Activated CD4-positive, CD25-positive, alpha-beta regulatory T cell (primary cell): ENCODE results near the gene WNT3A.

Experiments used
- DNase-seq, 4 experiments: peaks; one replicate each; lab custom pipeline; 2025; lab: John Stamatoyannopoulos, UW

WNT3A gene

GRCh38 chr1:228031276-228031995 is 24.6 kb downstream of the WNT3A start:
- DNase-seq = no peak

- DNase-seq = no peak
These were observed 25.2 kb downstream of the WNT3A start for GRCh38 chr1:228032041-228032440.

- DNase-seq = no peak
These were observed 26.6 kb downstream of the WNT3A start for GRCh38 chr1:228033376-228033775.

GRCh38 chr1:228034954-228035837 is 28.4 kb downstream of the WNT3A start:
- DNase-seq = no peak

- DNase-seq = no peak
These were observed 29.0 kb downstream of the WNT3A start for GRCh38 chr1:228035844-228036243.

GRCh38 chr1:228036701-228037231 is 30.0 kb downstream of the WNT3A start:
- no peak for DNase-seq

GRCh38 chr1:228037401-228038386 is 30.9 kb downstream of the WNT3A start:
- DNase-seq = no peak

GRCh38 chr1:228038387-228039005 is 31.7 kb downstream of the WNT3A start:
- no peak for DNase-seq

- DNase-seq = no peak
These were observed 32.5 kb downstream of the WNT3A start for GRCh38 chr1:228039006-228039903.

- no peak for DNase-seq
These were observed 33.2 kb downstream of the WNT3A start for GRCh38 chr1:228039986-228040385.

GRCh38 chr1:228041316-228041715 is 34.5 kb downstream of the WNT3A start:
- DNase-seq = no peak

- DNase-seq = no peak
These were observed 35.7 kb downstream of the WNT3A start for GRCh38 chr1:228042508-228042907.

GRCh38 chr1:228043281-228043848 is 36.6 kb downstream of the WNT3A start:
- no peak for DNase-seq

GRCh38 chr1:228044961-228045360 is 38.2 kb downstream of the WNT3A start:
- DNase-seq = no peak

- no peak for DNase-seq
These were observed 38.6 kb downstream of the WNT3A start for GRCh38 chr1:228045405-228045804.

GRCh38 chr1:228045871-228046270 is 39.1 kb downstream of the WNT3A start:
- no peak for DNase-seq

- no peak for DNase-seq
These were observed 39.8 kb downstream of the WNT3A start for GRCh38 chr1:228046421-228047182.

GRCh38 chr1:228047183-228047466 is 40.3 kb downstream of the WNT3A start:
- no peak for DNase-seq

- no peak for DNase-seq
These were observed 41.3 kb downstream of the WNT3A start for GRCh38 chr1:228048120-228048519.
